HepG2 (cell line): ENCODE data around the gene HTRA2. TPM values are rescaled to one million over a fixed set of nuclear protein-coding genes. Genes with fewer than 3 reads are reported as not detected.

Source experiments
- GLMP ChIP-seq: sonication (generic); formaldehyde crosslinking; IDR thresholded peaks from 2 replicates; pipeline ENCODE4 v1.9.0; 2021; ENCODE audit warnings: missing genetic modification reagents, mild to moderate bottlenecking, borderline replicate concordance
- SKIL ChIP-seq: sonication (generic); formaldehyde crosslinking; IDR thresholded peaks from 2 replicates; pipeline ENCODE4 v1.8.0; 2022; ENCODE audit warnings: missing genetic modification reagents, mild to moderate bottlenecking, moderate library complexity, borderline replicate concordance
- SMARCE1 ChIP-seq: fragments of 450-650 bp; IDR thresholded peaks from 2 replicates; pipeline ENCODE4 v1.6.1; 2017; ENCODE audit warnings: borderline replicate concordance
- SP4 ChIP-seq: sonication (generic); formaldehyde crosslinking; IDR thresholded peaks from 2 replicates; pipeline ENCODE4 v1.8.1; 2023; ENCODE audit warnings: mild to moderate bottlenecking, missing genetic modification reagents
- SRF ChIP-seq: IDR thresholded peaks from 2 replicates; pipeline ENCODE4 v1.6.1; 2011; ENCODE audit warnings: mild to moderate bottlenecking, low read depth, low read length, moderate library complexity
- TBL1XR1 ChIP-seq: fragments of 150-350 bp; IDR thresholded peaks from 2 replicates; pipeline ENCODE4 v1.6.1; 2014; ENCODE audit warnings: borderline replicate concordance, low read length; ENCODE audit not compliant: partially characterized antibody
- TGIF2 ChIP-seq: IDR thresholded peaks from 2 replicates; pipeline ENCODE4 v1.6.1; 2016; ENCODE audit warnings: control low read depth, missing compliant biosample characterization
- ZBTB3 ChIP-seq: sonication (generic); formaldehyde crosslinking; IDR thresholded peaks from 2 replicates; pipeline ENCODE4 v1.4.0; 2020; ENCODE audit warnings: low read depth, mild to moderate bottlenecking, moderate library complexity, missing genetic modification reagents, borderline replicate concordance
- ZBTB40 ChIP-seq, 2 experiments: fragments of 450-650 bp in 1 of 2; sonication (generic) in 1 of 2; formaldehyde crosslinking in 1 of 2; IDR thresholded peaks; 2 replicates each; pipeline versions ENCODE4 v1.6.1 to v1.8.0; 2016 to 2022; ENCODE audit warnings: antibody characterized with exemption in 1 of 2, mild to moderate bottlenecking in 1 of 2, missing genetic modification reagents in 1 of 2
- ZNF326 ChIP-seq: sonication (generic); formaldehyde crosslinking; IDR thresholded peaks from 2 replicates; pipeline ENCODE4 v1.4.0; 2020; ENCODE audit warnings: missing genetic modification reagents, borderline replicate concordance
- polyA plus RNA-seq, 8 experiments: library from polyadenylated mRNA; depleted of rRNA in 3 of 8; stranded (reverse) in 7 of 8; unstranded in 1 of 8; fragments of >200 nt; fragmentation: Illumina TruSeq in 4 of 8; extraction: Trizol in 4 of 8; gene quantifications; 2 replicates each; pipeline versions ENCODE4 v1.2.1 to v1.2.3, GENCODE V29; 2011 to 2016; ENCODE audit warnings: low read depth in 4 of 8, missing spikeins in 1 of 8, mixed read lengths in 1 of 8; ENCODE audit not compliant: insufficient read depth in 1 of 8
- total RNA-seq, 5 experiments: library from RNA; depleted of rRNA; stranded (reverse); fragments of >200 nt; fragmentation: Illumina TruSeq; extraction: Trizol; gene quantifications; 2 replicates each; pipeline ENCODE4 v1.2.3, GENCODE V29; 2016; ENCODE audit warnings: low read depth in 1 of 5
- TF ChIP-seq, protein P1 (sequence below): sonication (generic); formaldehyde crosslinking; IDR thresholded peaks from 2 replicates; pipeline ENCODE4 v1.8.1; 2023; ENCODE audit warnings: mild to moderate bottlenecking, missing genetic modification reagents, borderline replicate concordance
- TF ChIP-seq, protein P2 (sequence below): IDR thresholded peaks from 2 replicates; pipeline ENCODE4 v1.6.1; 2016; ENCODE audit warnings: mild to moderate bottlenecking

Gene HTRA2
- total and polyA plus RNA-seq, 2 of the 13 experiments (the other 11 are each of a cell fraction or from before 2014, with no cell fraction given): 47.7 to 50.3 TPM

DNA sequence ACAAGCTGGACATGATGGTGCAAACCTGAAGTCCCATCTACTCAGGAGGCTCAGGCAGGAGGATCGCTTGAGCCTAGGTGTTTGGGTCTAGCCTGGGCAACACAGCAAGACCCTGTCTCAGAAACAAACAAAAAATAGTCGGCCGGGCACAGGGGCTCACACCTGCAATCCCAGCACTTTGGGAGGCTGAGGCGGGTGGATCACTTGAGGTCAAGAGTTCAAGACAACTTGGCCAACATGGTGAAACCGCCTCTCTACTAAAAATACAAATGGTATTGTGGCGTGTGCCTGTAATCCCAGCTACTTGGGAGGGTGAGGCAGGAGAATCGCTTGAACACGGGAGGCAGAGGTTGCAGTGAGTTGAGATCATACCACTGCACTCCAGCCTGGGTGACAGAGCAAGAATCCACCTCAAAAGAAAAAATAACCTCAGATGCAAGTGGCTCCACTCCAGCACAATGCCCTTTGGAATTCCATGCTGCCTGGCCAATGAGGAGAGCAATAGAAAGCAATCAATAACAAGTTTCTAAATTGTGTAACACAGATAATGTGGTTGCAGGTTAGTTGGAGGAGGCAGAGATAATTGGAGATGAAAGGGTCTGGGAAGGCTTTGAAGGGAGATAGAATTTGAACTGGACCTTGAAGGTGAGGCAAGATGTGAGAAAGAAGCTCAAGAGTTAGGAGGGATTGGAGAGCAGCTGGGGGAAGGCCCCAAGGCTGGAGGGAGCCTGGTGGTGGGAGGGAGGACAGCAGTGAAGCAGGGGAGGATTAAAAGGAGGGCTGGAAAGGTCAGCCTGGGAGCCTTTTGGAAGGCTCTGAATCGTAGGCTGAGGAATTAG, 40.9 kb upstream of the HTRA2 start (continued):
- no peak for TF ChIP-seq ZBTB40 (IDR thresholded peaks at IDR 0.05)
- no peak for TF ChIP-seq ZBTB40 (CRISPR knock-in tag; IDR thresholded peaks at IDR 0.05)
- peak; percentile 83 for TF ChIP-seq SKIL (CRISPR knock-in tag)
- TF ChIP-seq, protein P1, sequence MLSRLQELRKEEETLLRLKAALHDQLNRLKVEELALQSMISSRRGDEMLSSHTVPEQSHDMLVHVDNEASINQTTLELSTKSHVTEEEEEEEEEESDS (CRISPR knock-in tag): no peak
- no peak for TF ChIP-seq SMARCE1
- no peak for TF ChIP-seq TGIF2 (CRISPR knock-in tag)
- TF ChIP-seq GLMP (CRISPR knock-in tag): no peak
- TF ChIP-seq, protein P2, sequence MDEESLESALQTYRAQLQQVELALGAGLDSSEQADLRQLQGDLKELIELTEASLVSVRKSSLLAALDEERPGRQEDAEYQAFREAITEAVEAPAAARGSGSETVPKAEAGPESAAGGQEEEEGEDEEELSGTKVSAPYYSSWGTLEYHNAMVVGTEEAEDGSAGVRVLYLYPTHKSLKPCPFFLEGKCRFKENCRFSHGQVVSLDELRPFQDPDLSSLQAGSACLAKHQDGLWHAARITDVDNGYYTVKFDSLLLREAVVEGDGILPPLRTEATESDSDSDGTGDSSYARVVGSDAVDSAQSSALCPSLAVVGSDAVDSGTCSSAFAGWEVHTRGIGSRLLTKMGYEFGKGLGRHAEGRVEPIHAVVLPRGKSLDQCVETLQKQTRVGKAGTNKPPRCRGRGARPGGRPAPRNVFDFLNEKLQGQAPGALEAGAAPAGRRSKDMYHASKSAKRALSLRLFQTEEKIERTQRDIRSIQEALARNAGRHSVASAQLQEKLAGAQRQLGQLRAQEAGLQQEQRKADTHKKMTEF (CRISPR knock-in tag): peak; percentile 87
- TF ChIP-seq SP4: no peak
- TF ChIP-seq TBL1XR1: peak; percentile 48
- 0 out of 2 replicates have a peak, but pooled peaks have one; percentile 12 for TF ChIP-seq SRF
- no peak for TF ChIP-seq ZBTB3 (CRISPR knock-in tag)
- no peak for TF ChIP-seq ZNF326 (CRISPR knock-in tag)
